ENCODE measurements around the gene SNX32. TPM values are rescaled to one million over a fixed set of nuclear protein-coding genes. Genes with fewer than 3 reads are reported as not detected.

SNX32 gene
- total and polyA plus RNA-seq, 11 donors: 0.11 to 0.54 (median 0.37) TPM; not detected in 5

DNA sequence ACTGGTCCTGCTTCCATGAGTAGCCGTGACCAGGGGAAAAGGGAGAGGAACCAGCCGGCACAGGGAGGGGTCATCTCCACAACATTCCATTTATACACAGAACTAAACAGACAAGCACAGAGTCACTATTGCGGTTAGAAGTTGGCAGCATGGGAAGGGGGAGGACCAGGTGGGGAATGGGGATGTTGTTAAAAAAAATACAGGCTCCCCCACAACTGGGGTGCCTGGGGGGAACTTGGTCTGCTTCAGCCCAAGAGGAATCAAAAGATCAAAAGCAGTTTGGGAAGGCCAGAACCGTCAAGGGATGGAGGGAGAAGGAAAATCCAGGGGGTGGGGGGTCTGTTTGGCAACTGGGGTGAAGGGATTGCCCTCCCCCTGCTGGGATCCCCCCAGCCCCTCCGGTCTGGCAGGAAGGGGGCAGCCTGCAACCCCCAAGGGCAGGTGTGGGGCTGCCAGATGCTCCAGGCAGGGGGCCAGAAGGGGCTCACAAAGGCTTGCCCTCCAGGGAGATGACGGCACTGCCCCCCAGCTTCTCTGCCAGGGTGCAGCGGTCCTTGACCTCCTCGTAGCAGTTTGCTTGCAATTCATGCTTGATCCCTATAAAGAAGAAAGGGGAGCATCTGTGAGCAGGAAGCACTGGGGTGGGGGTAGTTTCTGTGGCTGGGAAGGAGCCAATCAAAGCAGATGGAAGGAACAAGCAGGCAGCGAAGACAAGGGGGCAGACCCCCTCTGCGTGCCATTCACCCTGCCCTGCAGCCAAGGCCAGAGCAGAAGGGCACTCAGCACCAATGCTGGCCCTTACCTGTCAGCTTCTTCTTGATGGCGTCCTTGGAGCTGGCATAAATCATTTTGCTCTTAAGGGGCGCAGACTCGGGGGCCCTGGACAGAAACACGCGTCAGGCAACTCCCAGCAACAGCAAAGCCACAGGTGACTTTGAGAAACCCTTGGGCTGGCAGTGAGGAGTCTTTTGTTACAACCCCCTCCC lies 21.4 kb downstream of the SNX32 start:
- intact Hi-C loops (cut with DNase I): loop anchor here in 2 of 10 donors (5.0 to 10.0 kb wide), 3 partner anchors 193 to 410 kb away; partner anchors contain the start of genes PCNX3 (in 1 of the 2), RAB1B (in 1 of the 2) and RELA (in 1 of the 2)
- no peak for TF ChIP-seq POLR2A (IDR thresholded peaks at IDR 0.05)
- TF ChIP-seq, protein P1, sequence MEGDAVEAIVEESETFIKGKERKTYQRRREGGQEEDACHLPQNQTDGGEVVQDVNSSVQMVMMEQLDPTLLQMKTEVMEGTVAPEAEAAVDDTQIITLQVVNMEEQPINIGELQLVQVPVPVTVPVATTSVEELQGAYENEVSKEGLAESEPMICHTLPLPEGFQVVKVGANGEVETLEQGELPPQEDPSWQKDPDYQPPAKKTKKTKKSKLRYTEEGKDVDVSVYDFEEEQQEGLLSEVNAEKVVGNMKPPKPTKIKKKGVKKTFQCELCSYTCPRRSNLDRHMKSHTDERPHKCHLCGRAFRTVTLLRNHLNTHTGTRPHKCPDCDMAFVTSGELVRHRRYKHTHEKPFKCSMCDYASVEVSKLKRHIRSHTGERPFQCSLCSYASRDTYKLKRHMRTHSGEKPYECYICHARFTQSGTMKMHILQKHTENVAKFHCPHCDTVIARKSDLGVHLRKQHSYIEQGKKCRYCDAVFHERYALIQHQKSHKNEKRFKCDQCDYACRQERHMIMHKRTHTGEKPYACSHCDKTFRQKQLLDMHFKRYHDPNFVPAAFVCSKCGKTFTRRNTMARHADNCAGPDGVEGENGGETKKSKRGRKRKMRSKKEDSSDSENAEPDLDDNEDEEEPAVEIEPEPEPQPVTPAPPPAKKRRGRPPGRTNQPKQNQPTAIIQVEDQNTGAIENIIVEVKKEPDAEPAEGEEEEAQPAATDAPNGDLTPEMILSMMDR (IDR thresholded peaks at IDR 0.05): no peak
- H3K36me3 ChIP-seq: peaks cover 0 to 60% (median 50%) of the 10 kb centered on the region in 9 donors
- WGBS, 4 donors: 76 to 81% (median 78%) methylated on average over 15 of the region's 15 CpGs
- H3K27me3 ChIP-seq: no peaks in the 10 kb centered on the region
- no peak overlapping the region for H3K4me3 ChIP-seq
- H3K27ac ChIP-seq: no peak overlapping the region
- DNase-seq (peak in 2 of 5 donors; percentile 18 to 57), ATAC-seq (no peak)
- H3K4me1 ChIP-seq: peaks cover 0 to 39% (median 18%) of the 10 kb centered on the region in 12 donors
- peaks cover 0 to 10% (median 2%) of the 10 kb centered on the region in 12 donors for H3K9me3 ChIP-seq

DNA sequence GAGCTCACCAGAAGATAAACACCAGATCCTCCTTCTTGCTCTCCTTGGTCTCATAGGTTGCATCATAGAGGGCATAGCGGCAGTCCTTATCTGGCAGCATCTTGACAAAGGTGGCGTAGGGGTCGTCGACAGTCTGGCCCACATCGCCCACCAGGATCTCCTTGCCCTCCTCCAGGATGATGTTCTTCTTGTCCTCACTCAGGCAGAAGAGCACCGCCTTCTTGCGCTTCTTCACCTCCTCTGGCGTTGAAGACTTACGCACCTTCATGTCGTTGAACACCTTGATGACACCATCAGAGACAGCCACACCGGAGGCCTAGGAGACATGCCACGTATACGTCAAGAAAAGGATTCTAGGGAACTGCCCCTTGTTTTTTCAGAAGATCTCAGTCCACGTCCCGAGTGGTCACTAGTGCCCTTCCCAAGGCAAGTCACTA lies 22.2 kb downstream of the SNX32 start:
- Histone ChIP-seq H3K36me3 (peaks cover 0 to 58% (median 48%) of the 10 kb centered on the region in 9 donors), H3K4me3 (peak overlapping the region in 10 of 12 donors; percentile 74 to 100 (median 90)), H3K4me1 (peaks cover 0 to 41% (median 19%) of the 10 kb centered on the region in 12 donors), H3K27me3 (no peaks in the 10 kb centered on the region), H3K27ac (peak overlapping the region in 1 of 12 donors; percentile 98), H3K9me3 (peaks cover 0 to 9% (median 2%) of the 10 kb centered on the region in 12 donors)
- DNase-seq (peak in 1 of 5 donors; percentile 9), ATAC-seq (no peak)
- TF ChIP-seq POLR2A (IDR thresholded peaks at IDR 0.05): no peak
- TF ChIP-seq, protein P1 (IDR thresholded peaks at IDR 0.05): no peak
- intact Hi-C loops (cut with DNase I): loop anchor here in 2 of 10 donors (5.0 to 10.0 kb wide), 3 partner anchors 194 to 409 kb away; partner anchors contain the start of genes PCNX3 (in 1 of the 2), RAB1B (in 1 of the 2) and RELA (in 1 of the 2)
- WGBS, 4 donors: 82 to 88% (median 86%) methylated on average over 15 of the region's 15 CpGs

DNA sequence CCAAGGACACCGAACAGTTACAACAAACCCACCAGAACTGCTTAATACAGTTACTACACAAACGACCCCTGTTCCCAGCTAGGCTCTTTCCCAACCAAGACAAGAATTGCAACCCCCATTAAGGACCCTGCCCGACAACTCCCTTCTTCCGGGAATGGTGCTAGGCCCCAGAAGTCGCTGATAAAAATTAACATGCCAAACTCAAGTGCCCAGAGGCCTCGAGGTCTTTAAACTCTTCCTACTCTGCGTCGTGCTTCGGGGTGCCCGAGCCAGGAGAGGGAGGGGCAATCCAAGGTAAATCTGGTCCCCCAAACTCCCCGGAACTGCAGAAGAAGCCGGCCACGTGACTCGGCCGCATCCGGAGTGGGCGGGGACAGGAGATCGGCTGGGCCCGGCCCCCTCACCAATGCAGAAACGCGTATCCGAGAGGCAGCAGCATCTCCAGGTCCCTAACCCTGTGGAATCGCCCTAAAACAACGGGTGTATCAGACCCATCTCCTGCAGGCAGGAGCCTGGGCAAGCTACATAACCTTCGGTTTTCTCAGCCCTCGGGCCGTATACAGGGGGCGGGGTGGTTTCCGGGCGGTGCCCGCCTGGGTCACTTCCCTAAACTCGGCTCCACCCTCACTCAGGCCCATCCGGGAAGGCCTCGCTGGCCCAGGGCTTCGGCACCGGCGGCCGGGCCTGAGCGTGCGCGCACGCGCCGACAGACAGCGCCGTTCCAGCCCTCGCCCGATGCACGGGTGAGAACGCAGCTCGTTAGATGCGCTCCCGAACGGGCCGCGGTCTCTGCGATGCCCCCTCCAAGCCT lies 23.1 kb downstream of the SNX32 start:
- Histone ChIP-seq H3K36me3 (peaks cover 0 to 51% (median 44%) of the 10 kb centered on the region in 9 donors), H3K9me3 (no peaks in the 10 kb centered on the region), H3K27ac (peak overlapping the region; percentile 94 to 99 (median 98)), H3K4me3 (peak overlapping the region; percentile 74 to 100 (median 94)), H3K4me1 (peaks cover 0 to 50% (median 29%) of the 10 kb centered on the region in 12 donors), H3K27me3 (no peaks in the 10 kb centered on the region)
- TF ChIP-seq, protein P1 (IDR thresholded peaks at IDR 0.05): no peak
- peak in 1 of 2 donors; percentile 37 for TF ChIP-seq POLR2A (IDR thresholded peaks at IDR 0.05)
- intact Hi-C loops (cut with DNase I): loop anchor here in 2 of 10 donors (5.0 to 10.0 kb wide), 3 partner anchors 195 to 408 kb away; partner anchors contain the start of genes PCNX3 (in 1 of the 2), RAB1B (in 1 of the 2) and RELA (in 1 of the 2)
- peak in 3 of 4 donors; percentile 35 to 56 (median 38) for ATAC-seq
- peak; percentile 85 to 91 (median 88) for DNase-seq
- 1 to 3% (median 2%) methylated on average over 31 to 57 of the region's 57 CpGs for WGBS, 4 donors
